ENCODE results near the gene CACNA1D.

The CACNA1D gene

DNA sequence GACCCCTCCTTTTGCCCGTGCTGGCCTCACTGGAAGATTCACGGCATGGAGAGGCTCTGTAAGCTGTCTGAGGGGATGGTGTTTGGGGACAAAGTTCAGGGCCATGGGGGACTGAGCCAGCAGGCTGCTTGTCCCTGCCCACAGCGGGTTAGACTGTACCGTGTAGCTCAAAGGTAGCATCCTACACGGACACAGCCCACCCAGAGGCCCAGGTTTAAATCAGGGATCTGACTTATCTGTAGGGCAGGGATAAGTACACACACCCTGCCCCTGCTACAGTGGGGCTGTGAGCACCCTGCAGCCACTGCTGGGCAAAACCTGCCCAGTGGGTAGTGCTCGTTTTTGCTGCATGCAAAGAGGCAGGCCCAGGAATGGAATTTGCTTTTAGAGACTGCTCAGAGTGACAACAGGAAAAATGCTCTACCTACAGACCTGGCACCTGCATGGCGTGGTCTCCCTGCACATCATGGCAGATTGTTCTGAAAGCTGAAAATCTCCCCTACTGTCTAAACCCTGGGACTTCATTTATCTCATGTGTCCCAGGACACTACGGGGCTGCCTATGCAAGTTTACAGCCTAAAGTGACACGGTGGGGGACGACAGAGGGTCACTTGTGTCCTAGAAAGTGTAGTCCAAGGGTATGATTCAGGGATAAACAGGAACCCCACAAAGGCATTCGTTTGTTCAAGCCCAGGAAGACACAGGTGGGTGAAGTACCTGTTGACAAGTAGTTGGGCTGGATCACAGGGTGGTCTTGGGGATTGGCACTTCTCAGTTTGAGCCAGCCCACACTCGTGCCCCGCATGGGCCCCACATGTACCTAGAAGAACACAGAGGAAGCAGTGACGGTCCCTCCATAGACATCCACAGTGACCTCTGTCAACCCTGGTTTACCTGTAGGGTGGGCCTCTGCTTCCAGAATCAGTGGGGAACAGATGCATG, 324.1 kb downstream of the CACNA1D start:
- DNase-seq (ENCODE audit: extremely low read depth in 1 of 2, low read depth in 1 of 2): no peak

DNA sequence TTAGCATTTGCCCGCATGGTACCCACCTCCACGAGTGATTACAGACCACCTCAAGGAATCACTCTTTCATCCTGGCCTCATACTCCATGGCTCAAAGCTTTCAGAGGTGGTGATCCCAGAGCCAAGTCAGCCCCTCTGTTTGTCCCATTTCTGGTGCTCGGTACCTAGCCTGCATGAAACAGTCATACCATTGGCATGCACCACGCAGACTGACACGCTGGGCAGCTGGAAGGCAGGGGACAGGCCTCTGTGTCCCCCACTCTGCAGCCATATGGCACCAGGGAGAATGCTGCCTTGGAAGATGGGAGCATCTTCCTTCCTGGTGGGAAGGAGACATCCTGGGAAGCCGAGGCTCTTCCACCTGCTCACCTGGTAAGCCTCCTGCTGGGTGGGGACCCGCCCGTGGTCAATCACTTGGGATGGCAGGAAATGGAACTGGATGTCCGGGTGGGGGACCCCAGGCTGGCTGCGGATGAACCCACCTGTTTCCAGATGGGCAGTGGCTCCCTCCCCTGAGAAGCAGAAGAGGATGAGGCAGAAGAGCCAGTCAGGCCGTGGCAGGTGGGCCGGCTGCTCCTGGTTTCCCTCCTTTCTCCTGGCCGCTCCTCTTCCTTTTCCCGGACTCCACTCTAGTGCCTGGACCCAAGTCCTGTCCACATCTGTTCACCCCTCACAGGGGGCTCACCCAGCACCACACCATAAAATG, 324.9 kb downstream of the CACNA1D start:
- DNase-seq (ENCODE audit: extremely low read depth in 1 of 2, low read depth in 1 of 2): no peak

DNA sequence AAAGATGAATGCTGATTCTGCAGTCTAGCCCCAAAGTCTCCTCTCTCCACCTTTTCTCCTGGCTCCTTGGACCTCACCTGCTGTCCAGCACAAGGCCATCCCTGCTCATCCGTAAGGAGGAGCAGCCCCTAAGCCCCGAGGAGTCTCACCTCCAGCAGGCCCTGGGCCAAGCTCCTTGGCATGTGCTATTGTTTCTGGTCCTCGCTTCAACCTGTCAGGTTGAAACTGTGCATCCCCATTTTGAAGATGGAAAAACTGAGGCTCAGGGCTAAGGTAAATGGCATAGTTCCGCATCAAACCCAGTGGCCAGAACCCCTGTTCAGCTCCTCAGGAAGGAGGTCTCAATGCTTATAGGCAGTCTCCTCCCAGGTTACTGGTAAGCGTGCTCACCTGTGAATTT, 325.7 kb downstream of the CACNA1D start:
- no peak for DNase-seq (ENCODE audit: extremely low read depth in 1 of 2, low read depth in 1 of 2)

DNA sequence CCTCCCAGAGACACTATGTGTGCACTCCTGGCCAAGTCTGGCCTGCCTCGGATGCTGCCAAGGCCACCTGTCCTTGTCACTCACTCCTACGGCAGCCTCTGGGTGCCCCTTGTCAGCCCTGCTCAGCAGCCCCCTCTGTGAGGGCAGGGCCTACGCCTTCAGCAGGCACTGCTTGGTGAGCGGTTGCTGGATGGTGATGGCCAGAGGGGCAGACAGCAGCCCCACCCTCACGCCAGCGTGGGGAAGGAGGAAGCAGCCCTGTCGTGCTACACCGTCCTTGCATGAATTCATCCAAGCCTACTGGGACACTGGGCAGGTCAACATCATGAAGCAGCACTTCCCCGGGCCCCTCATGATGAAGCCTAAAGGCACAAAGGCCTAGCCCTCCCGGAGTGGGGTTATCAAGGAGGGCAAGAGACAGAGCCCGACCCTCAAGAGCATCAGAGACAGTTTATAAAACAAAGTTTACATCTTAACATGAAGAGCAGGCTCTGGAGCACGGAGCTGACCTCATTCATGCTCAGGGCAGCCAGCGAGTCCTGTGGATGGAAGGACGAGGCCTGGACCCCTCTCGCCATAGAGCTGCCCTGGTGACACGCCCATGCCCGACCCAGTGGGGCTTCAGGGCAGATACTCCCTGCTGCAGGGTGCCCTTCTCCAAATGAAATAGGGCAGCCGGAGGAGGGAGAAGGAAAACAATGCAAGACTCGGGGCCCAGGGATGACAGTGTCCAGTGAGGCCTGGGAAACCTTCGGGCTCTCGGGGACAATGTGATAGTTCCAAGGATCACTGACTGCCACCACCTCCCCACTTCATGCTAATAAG, 326.6 kb downstream of the CACNA1D start:
- no peak for DNase-seq (ENCODE audit: extremely low read depth in 1 of 2, low read depth in 1 of 2)

DNA sequence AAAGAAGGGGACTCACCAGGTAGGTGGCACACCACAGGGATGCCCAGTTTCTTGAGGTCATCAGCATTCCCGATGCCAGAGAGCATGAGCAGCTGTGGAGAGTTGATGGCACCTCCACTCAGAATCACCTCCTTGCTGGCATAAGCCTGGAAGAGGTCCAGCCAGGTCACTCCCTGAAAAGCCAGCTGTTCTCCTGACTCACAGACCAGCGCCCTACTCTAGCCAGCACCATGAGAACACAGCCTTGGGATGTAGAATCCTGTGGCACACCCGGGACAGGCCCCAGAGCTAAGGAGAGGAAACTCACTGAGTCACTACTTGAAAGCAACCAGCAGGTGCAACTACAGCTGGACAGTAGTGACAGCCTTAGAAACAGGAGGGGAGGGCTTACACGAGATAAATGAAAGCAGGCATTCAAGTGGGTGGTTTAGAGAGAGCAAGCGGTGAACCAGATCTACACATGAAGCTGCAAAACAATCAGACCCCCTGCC, 327.3 kb downstream of the CACNA1D start:
- DNase-seq (ENCODE audit: extremely low read depth in 1 of 2, low read depth in 1 of 2): no peak

DNA sequence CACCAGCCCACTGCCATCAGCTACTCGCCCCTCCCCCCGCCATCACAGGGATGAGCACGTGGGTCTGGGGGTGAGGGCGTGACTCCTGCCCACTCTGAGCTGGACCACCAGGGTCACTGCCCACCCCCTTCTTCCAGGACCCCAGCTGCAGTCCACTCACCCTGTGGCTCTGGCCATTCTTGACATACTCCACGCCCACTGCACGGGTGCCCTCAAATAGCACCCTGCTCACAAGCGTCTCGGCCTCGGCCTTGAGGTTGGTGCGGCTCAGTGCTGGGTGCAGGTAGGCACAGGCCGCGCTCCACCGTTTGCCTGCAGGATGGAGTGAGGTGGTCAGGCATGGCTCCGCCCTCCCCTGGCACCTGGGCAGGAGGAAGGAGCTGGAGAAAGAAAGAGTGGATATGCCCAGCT, 327.9 kb downstream of the CACNA1D start:
- DNase-seq (ENCODE audit: extremely low read depth in 1 of 2, low read depth in 1 of 2): no peak

DNA sequence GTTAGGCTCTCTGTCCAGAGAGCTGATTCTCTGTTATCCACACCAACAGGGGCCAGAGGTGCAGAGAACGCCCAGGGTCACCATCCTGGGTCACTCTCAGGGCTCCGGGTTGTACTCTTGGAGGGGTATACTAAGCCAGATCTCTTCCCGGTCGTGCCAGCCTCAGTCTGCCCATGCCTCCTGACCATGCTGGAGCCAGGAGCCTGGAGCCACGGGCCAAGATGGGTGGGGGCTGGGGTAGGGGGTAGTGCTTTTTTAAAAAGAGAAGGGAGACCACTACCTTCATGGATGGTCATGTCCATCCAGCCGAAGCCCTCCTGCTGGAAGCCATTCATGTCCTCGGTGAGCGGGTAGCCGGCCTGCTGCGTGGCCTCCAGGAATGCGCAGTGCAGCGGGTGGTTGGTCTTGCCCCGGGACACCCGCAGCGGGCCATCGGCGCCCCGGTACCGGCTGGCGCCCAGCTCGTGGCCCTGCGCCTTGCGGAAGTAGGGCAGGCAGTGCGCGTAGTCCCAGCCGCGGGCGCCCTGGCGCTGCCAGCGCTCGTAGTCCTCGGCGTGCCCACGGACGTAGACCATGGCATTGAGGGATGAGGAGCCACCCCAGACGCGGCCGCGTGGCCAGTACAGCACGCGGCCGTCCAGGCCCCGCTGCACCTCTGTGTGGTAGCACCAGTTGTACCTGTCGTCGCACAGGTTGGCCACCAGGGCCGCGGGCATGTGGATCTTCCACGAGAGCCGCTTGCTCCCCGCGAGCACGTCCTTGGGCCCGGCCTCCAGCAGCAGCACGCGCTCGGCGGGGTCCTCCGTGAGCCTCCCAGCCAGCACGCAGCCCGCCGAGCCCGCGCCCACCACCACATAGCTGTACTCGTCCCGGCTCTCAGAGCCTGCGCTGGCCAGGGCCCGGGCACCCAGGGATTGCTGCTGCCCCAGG, 328.9 kb downstream of the CACNA1D start:
- DNase-seq (ENCODE audit: extremely low read depth in 1 of 2, low read depth in 1 of 2): no peak

DNA sequence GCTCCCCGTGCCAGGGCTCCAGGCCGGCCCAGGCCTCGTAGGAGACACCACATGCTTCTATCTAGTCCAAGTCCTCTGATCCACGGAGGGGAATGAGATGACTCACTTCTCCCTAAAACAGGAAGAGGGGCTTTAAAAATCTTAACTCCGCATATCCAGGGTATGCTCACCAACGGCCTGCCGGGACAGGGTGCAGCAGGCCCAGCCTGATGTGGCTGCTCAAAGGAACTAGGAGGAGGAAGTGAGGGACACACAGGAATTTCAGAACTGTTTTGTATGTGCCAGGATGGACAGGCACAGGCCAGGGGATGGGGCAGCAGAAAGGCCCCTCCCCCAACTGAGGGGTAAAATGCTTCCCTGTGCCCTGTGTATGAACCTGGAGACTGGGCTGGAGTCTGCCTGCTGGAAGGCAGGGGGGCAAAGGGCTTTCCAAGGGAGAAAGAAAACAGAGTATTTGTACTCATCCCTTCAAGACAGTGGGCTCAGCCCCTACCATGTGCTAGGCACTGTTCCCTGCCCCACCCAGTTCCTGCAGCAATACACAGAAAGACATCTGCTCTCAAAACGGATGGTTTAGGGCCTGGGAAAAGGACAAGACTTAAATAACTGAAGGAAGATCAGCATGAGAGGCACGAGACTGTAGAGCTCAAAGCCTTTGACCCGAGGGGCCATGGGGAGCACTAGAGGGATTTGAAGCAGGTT, 329.7 kb downstream of the CACNA1D start:
- no peak for DNase-seq (ENCODE audit: extremely low read depth in 1 of 2, low read depth in 1 of 2)

DNA sequence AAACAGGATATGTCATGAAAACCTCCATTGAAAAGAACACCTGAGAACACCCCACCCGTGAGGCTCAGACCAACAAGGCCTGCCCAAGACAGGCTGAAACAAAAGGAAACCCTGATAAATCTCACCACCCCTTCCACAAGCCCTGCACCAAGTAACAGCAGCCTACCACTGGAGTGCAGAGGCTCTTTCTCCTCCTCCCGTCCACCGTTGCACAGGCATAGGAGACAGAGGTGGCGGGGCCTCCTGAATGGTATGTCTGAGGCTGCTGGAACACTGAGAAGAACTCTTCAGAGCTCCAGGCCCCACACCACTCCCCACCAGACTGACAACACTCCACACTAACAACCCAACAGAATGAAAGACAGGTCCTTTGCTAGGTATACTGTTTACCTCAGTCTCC, 330.4 kb downstream of the CACNA1D start:
- DNase-seq (ENCODE audit: extremely low read depth in 1 of 2, low read depth in 1 of 2): no peak

DNA sequence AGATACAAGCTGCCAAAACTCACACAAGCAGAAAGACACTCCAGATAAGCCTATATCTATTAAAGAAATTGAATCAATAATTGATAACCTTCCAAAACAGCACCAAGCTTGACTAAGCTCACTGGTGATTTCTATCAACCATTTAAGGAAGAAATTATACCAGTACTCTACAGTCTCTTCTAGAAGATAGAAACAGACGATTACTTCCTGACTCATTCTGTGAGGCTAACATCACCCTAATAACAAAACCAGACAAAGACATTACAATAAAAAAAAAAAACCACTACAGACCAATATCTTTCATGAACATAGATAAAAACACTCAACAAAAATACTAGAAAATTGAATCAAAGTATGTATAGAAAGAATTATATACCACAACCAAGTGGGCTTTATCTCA, 331.6 kb downstream of the CACNA1D start:
- DNase-seq (ENCODE audit: extremely low read depth in 1 of 2, low read depth in 1 of 2): no peak

DNA sequence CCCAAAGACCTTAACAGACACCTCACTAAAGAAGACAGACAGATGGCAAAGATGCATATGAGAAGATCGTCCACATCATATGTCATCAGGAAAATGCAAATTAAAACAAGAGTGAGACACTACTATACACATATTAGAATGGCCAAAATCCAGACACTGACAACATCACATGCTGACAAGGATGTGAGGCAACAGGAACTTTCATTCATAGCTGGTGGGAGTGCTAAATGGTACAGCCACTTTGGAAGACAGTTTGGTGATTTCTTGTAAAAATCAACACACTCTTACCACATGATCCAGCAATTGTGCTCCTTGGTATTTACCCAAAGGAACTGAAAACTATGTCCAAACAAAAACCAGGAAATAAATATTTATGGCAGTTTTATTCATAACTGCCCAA, 334.2 kb downstream of the CACNA1D start:
- no peak for DNase-seq (ENCODE audit: extremely low read depth in 1 of 2, low read depth in 1 of 2)

DNA sequence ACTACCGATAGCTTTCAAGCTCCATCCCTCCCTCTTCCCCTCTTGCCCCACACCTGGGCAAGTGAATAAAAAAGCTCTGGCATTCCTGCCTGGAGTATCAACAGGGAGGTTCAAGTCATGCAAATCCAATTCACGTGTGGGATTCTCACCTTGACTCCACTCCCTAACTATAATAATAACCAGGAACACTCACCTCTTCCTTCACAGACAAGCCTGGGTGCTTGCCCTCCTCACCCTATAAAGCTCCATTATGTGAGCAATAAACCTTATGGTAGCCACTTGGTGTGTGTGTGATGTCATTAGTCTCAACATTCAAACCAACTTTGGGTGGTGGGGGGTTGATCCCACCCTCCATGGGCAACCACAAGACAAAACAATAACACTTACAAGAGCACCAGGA, 335.2 kb downstream of the CACNA1D start:
- no peak for DNase-seq (ENCODE audit: extremely low read depth in 1 of 2, low read depth in 1 of 2)

DNA sequence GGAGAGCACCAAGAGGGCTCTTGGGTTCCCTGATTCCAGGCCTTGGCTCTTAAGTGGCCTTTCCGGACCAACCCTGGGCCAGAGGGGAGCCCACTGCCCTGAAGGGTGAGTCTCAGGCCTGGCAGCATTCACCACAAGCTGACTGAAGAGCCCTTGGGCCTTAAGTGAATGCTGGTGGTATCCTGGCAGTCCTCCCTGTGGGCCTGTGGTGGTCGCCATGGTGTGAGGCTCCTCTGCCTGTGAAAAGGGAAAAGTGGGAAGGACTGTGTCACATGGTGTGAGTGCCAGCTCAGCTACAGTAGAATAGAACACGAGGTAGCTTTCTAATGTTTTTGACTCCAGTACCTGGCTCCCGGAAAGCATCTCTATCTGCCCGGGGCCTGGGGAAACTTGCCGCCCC, 336.5 kb downstream of the CACNA1D start:
- no peak for DNase-seq (ENCODE audit: extremely low read depth in 1 of 2, low read depth in 1 of 2)

DNA sequence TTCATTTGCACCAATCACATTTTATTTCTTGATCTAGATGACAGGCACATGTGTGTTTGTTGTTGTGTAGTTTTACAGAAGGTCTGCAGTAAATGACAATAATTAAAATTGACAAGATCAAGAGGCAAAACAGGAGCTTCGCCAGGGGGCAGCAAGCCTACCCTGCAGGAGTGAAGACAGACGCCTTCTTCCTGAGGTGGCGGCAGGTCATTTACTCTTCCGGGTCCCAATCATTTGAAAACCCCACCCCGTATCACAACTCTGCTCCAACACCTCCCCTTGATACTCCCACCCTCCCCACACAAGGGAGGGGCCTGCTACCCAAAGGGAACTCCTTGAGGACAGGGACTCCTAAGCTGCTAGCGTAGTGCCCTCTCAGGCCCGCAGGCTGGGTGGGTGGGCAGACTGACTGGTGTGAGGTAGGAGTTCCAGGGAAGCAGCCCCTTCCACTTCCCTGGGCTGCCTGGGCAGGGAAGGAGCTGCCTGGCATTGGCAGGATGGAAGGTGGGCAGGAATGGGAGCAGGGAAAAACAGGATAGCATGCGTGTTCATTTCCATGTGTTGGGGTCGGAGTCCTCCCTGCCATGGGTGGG, 338.7 kb downstream of the CACNA1D start:
- no peak for DNase-seq (ENCODE audit: extremely low read depth in 1 of 2, low read depth in 1 of 2)

DNA sequence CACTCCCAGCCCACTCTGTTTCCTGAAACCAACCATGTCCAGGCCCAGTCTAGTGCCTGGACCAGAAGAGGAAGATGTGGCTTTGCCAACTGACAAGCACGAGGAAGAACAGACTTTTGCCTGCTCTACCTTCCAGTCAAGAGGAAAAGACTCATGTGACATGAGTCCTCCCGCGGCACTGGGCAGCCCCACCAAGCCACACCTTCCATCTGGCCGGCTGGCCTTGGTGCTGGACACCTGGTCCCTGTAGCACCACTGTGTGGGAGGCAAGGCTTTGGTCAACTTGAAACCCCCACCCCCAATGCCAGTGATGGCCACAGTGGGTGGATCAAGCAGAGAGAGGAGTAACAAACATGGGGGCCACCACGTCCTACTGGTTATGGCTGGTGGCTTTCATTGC, 339.3 kb downstream of the CACNA1D start:
- no peak for DNase-seq (ENCODE audit: extremely low read depth in 1 of 2, low read depth in 1 of 2)

DNA sequence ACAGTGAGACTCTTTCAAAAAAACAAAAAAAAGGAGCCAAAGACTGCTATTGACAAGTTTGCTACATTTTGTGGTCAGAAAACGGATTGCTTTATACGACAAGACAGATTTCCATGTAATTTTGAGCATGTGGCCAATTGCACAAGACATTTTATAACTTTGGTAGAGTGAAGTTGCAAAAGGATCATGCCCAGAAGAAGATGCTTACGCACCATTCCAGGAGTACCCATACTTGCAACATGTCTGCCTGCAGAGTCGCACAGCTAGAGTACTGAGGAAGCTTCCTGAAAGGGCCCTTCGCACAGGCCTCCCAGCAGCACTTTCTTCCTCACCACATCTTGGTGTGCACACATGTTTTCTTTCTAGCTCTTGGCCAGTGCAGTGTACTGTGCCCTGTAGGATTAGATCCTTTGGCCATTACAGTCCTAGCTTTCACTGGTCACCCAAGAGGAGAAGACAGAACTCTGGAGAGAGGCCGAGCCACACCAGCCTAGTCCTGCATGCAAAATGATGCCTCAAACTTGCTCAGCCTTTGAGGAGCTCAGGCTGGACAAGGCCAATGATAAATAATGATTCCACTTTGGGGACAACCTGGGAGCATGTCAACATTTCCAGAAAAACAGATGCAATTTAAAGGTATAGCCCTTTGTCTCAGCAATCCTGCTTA, 340.2 kb downstream of the CACNA1D start:
- DNase-seq (ENCODE audit: extremely low read depth in 1 of 2, low read depth in 1 of 2): no peak

DNA sequence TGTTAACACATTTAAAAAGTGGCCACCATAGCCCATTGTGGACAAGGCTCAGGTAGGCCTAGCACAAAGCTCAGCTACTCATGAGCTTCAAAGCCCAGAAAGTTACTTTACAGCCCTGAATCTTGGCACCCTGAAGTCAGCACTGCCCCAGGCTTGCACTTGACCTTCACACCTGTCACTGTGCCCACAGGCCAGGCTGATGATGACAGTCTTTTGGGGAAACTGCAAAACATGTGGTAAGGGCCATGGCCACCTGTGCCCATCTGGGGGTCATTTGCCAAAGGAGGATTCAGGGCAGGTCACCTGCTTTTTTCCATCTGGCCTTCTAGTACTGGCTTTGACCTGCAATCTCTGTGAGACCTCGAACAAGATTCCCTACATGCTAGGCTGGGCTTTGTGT, 340.8 kb downstream of the CACNA1D start:
- DNase-seq (ENCODE audit: extremely low read depth in 1 of 2, low read depth in 1 of 2): no peak

DNA sequence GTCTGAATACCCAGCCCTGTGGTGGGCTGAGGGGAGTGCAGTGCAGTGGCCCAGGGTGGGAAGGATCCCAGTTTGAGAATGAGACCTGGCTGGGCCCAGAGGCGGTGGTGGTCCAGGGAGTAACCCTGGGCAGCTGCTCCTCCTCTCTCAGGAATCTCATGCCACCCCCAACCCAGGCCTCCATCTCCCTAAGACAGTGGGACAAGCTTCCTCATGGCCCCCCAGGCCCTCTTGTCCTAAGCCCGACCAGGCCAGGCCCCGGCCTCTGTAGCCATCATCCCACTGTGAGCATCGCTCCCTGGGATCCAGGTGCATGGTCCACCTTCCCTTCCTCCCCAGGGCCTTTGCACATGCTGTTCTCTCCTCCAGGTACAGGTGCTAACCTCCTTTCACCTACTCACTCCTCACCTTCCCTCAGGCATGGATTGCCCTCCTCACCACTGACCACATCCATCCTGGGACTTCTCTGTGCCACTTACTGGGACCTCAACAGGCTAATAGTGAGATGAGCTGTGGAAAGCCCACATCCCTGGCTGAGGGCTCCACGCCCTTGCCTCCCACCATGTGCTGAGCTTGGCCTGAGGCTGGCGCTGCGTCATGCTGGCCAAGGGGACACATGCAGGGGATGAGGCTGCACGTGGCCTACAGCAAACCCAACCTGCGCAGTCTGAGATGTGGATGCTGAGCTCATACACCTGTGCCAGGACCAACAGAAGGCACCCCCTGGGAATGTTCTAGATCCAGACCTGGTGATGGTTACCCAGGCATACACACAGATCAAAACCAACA, 341.9 kb downstream of the CACNA1D start:
- no peak for DNase-seq (ENCODE audit: extremely low read depth in 1 of 2, low read depth in 1 of 2)

All from stimulated activated CD8-positive, alpha-beta memory T cell treated with anti-CD3 and anti-CD28 coated beads, Interleukin-7, amount 100 ng/mL, for 48 hours (primary cell).